ENCODE data around the gene NBPF4.
A peak's percentile ranks its signal among the peaks of the same experiment; 100 is the strongest.
"Not testable (repeated sequence)": the region's sequence is repeated elsewhere in the genome, so short reads cannot be mapped to it uniquely, and the experiment has no call there.

The NBPF4 gene

GRCh38 chr1:108216028-108216890 lies 27.6 kb downstream of the NBPF4 start:
- not testable (repeated sequence) for DNase-seq (ENCODE audit: low read depth)

GRCh38 chr1:108214641-108215465 lies 29.0 kb downstream of the NBPF4 start:
- TF ChIP-seq CTCF (IDR thresholded peaks at IDR 0.05; ENCODE audit: control insufficient read depth, extremely low read depth, insufficient read depth): peak; percentile 64
- not testable (repeated sequence) for H3K4me3 ChIP-seq (ENCODE audit: low read depth, low read length); DNase-seq (ENCODE audit: low read depth)

More at GRCh38 chr1:108216028-108216890, 27.6 kb downstream of the NBPF4 start:
- H3K4me3 ChIP-seq (ENCODE audit: low read depth, low read length): not testable (repeated sequence)

- TF ChIP-seq CTCF (IDR thresholded peaks at IDR 0.05; ENCODE audit: control insufficient read depth, extremely low read depth, insufficient read depth): no peak
- no peak for DNase-seq (ENCODE audit: low read depth)
- H3K4me3 ChIP-seq (ENCODE audit: low read depth, low read length): no peak overlapping the region
Measured at GRCh38 chr1:108211014-108211413, 32.9 kb downstream of the NBPF4 start.

- TF ChIP-seq CTCF (IDR thresholded peaks at IDR 0.05; ENCODE audit: control insufficient read depth, extremely low read depth, insufficient read depth): no peak
- DNase-seq (ENCODE audit: low read depth): no peak
Measured at GRCh38 chr1:108209456-108210108, 34.3 kb downstream of the NBPF4 start.

GRCh38 chr1:108208724-108209446 lies 35.0 kb downstream of the NBPF4 start:
- H3K4me3 ChIP-seq (ENCODE audit: low read depth, low read length): no peak overlapping the region
- TF ChIP-seq CTCF (IDR thresholded peaks at IDR 0.05; ENCODE audit: control insufficient read depth, extremely low read depth, insufficient read depth): no peak
- no peak for DNase-seq (ENCODE audit: low read depth)

More at GRCh38 chr1:108209456-108210108, 34.3 kb downstream of the NBPF4 start:
- H3K4me3 ChIP-seq (ENCODE audit: low read depth, low read length): no peak overlapping the region

GRCh38 chr1:108203582-108203981 lies 40.3 kb downstream of the NBPF4 start:
- not testable (repeated sequence) for H3K4me3 ChIP-seq (ENCODE audit: low read depth, low read length); DNase-seq (ENCODE audit: low read depth)

GRCh38 chr1:108201687-108202086 lies 42.2 kb downstream of the NBPF4 start:
- no peak for TF ChIP-seq CTCF (IDR thresholded peaks at IDR 0.05; ENCODE audit: control insufficient read depth, extremely low read depth, insufficient read depth)
- no peak for DNase-seq (ENCODE audit: low read depth)
- H3K4me3 ChIP-seq (ENCODE audit: low read depth, low read length): no peak overlapping the region
